ENCODE results near the gene DDX42. TPM values are rescaled to one million over a fixed set of nuclear protein-coding genes. Genes with fewer than 3 reads are reported as not detected.

The DDX42 gene
- total and polyA plus RNA-seq, 2 of the 13 experiments (the other 11 are each of a cell fraction or from before 2014, with no cell fraction given), result 87.2 to 92.9 TPM

- TF ChIP-seq RFXAP (CRISPR knock-in tag; IDR thresholded peaks at IDR 0.05; ENCODE audit: borderline replicate concordance) (0 out of 2 replicates have a peak, but pooled peaks have one; percentile 46), TSC22D2 (CRISPR knock-in tag; IDR thresholded peaks at IDR 0.05; ENCODE audit: borderline replicate concordance) (no peak), UBTF (CRISPR knock-in tag; IDR thresholded peaks at IDR 0.05) (peak; percentile 66), ZSCAN9 (CRISPR knock-in tag; IDR thresholded peaks at IDR 0.05; ENCODE audit: borderline replicate concordance) (no peak), HNRNPH1 (optimal IDR thresholded peaks at IDR 0.05; ENCODE audit: low read depth, low read length) (peak; percentile 69), ZNF678 (CRISPR knock-in tag; IDR thresholded peaks at IDR 0.05) (0 out of 2 replicates have a peak, but pooled peaks have one; percentile 9), KMT2B (CRISPR knock-in tag; IDR thresholded peaks at IDR 0.05) (no peak), ISX (CRISPR knock-in tag; conservative IDR thresholded peaks at IDR 0.05) (0 out of 2 replicates have a peak, but pooled peaks have one; percentile 19), IRF9 (CRISPR knock-in tag; IDR thresholded peaks at IDR 0.05; ENCODE audit: borderline replicate concordance) (peak; percentile 59; the same call in 1 of the 2 replicates), ZNF280D (CRISPR knock-in tag; IDR thresholded peaks at IDR 0.05) (peak; percentile 69; the same call in 1 of the 2 replicates), ZFY (CRISPR knock-in tag; IDR thresholded peaks at IDR 0.05) (peak; percentile 62), POLR2A (IDR thresholded peaks at IDR 0.05; ENCODE audit: insufficient read depth in 1 of 2, low read depth in 2 of 2, low read length in 2 of 2) (peak in 1 of 2 experiments; percentile 27; a peak in 1 of 4 replicates)
- TF ChIP-seq, protein P1, sequence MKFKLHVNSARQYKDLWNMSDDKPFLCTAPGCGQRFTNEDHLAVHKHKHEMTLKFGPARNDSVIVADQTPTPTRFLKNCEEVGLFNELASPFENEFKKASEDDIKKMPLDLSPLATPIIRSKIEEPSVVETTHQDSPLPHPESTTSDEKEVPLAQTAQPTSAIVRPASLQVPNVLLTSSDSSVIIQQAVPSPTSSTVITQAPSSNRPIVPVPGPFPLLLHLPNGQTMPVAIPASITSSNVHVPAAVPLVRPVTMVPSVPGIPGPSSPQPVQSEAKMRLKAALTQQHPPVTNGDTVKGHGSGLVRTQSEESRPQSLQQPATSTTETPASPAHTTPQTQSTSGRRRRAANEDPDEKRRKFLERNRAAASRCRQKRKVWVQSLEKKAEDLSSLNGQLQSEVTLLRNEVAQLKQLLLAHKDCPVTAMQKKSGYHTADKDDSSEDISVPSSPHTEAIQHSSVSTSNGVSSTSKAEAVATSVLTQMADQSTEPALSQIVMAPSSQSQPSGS (CRISPR knock-in tag; IDR thresholded peaks at IDR 0.05), result no peak
- TF ChIP-seq, protein P2, sequence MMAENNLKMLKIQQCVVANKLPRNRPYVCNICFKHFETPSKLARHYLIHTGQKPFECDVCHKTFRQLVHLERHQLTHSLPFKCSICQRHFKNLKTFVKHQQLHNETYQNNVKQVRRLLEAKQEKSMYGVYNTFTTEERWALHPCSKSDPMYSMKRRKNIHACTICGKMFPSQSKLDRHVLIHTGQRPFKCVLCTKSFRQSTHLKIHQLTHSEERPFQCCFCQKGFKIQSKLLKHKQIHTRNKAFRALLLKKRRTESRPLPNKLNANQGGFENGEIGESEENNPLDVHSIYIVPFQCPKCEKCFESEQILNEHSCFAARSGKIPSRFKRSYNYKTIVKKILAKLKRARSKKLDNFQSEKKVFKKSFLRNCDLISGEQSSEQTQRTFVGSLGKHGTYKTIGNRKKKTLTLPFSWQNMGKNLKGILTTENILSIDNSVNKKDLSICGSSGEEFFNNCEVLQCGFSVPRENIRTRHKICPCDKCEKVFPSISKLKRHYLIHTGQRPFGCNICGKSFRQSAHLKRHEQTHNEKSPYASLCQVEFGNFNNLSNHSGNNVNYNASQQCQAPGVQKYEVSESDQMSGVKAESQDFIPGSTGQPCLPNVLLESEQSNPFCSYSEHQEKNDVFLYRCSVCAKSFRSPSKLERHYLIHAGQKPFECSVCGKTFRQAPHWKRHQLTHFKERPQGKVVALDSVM (CRISPR knock-in tag; IDR thresholded peaks at IDR 0.05), result no peak
Observed at GRCh38 chr17:63841350-63842172, 67.6 kb downstream of the DDX42 start (continued).
